ENCODE data around the gene FGD6.

DNA sequence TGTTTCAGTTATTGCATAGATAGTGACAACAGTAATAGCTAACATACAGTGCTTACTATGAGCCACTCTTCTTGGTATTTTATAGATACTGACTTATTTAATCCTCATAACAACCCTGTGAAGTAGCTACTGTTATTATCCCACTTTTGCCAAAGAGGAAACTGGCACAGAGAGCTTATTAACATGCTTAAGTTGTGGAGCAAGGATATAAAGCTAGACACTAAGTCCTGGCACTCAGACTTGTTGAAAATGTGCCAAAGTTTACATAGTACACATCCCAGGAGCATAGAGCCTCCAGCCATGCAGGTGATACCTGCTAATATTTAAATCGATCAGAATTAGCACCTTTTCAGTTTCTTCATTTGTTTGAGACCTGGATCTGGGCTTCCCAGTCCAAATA is 42.1 kb upstream of the FGD6 start:
- no peak for TF ChIP-seq POLR2A (IDR thresholded peaks at IDR 0.05)
- TF ChIP-seq, protein P1, sequence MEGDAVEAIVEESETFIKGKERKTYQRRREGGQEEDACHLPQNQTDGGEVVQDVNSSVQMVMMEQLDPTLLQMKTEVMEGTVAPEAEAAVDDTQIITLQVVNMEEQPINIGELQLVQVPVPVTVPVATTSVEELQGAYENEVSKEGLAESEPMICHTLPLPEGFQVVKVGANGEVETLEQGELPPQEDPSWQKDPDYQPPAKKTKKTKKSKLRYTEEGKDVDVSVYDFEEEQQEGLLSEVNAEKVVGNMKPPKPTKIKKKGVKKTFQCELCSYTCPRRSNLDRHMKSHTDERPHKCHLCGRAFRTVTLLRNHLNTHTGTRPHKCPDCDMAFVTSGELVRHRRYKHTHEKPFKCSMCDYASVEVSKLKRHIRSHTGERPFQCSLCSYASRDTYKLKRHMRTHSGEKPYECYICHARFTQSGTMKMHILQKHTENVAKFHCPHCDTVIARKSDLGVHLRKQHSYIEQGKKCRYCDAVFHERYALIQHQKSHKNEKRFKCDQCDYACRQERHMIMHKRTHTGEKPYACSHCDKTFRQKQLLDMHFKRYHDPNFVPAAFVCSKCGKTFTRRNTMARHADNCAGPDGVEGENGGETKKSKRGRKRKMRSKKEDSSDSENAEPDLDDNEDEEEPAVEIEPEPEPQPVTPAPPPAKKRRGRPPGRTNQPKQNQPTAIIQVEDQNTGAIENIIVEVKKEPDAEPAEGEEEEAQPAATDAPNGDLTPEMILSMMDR (IDR thresholded peaks at IDR 0.05) = no peak

Measured in testis (tissue), 2 donors.